ENCODE data around the gene COG4.

COG4 gene

GRCh38 chr16:70563636-70564035 lies 40.3 kb upstream of the COG4 start:
- Histone ChIP-seq H4K91ac (ENCODE audit: low read depth, low read length) (no peak overlapping the region), H3K23ac (ENCODE audit: low read length) (no peak overlapping the region), H3K27me3 (ENCODE audit: insufficient read depth, low read length) (no peaks in the 10 kb centered on the region), H3K9ac (ENCODE audit: low read length) (no peak overlapping the region), H2AK5ac (ENCODE audit: low read length) (no peak overlapping the region), H2BK5ac (ENCODE audit: low read depth, low read length, poor library complexity) (no peak overlapping the region), H3K27ac (ENCODE audit: low read depth, low read length) (no peak overlapping the region), H3K18ac (ENCODE audit: low read length) (no peak overlapping the region), H3K4ac (ENCODE audit: low read depth, low read length) (no peak overlapping the region), H2BK120ac (ENCODE audit: insufficient read depth, low read length, poor library complexity) (no peak overlapping the region), H3K79me2 (ENCODE audit: control insufficient read depth, insufficient read depth, low read length, poor library complexity) (no peaks in the 10 kb centered on the region), H4K12ac (ENCODE audit: low read depth, low read length) (no peak overlapping the region), H3K4me3 (ENCODE audit: low read depth, low read length) (no peak overlapping the region), H3K4me2 (ENCODE audit: low read length) (no peak overlapping the region), H3K4me1 (ENCODE audit: control insufficient read depth in 1 of 2, insufficient read depth in 2 of 2, low read length in 2 of 2) (no peaks in the 10 kb centered on the region), H3K79me1 (ENCODE audit: low read length) (no peaks in the 10 kb centered on the region), H3K36me3 (ENCODE audit: control insufficient read depth in 1 of 2, insufficient read depth in 2 of 2, low read length in 2 of 2) (peaks cover 57 to 77% of the 10 kb centered on the region in 2 experiments), H4K8ac (ENCODE audit: low read depth, low read length) (no peak overlapping the region), H2BK12ac (ENCODE audit: low read length) (no peak overlapping the region), H2AFZ (ENCODE audit: insufficient read depth, low read length, poor library complexity) (no peak overlapping the region), H3K14ac (ENCODE audit: low read length) (no peak overlapping the region), H3K9me3 (ENCODE audit: insufficient read depth, low read depth, low read length) (no peaks in the 10 kb centered on the region)
- WGBS (ENCODE audit: extremely low coverage, insufficient coverage, insufficient read length): no CpG with 5 or more reads among the region's 7 CpGs
- DNase-seq: no peak

- peaks cover 49 to 70% of the 10 kb centered on the region in 2 experiments for H3K36me3 ChIP-seq (ENCODE audit: control insufficient read depth in 1 of 2, insufficient read depth in 2 of 2, low read length in 2 of 2)
- no peaks in the 10 kb centered on the region for H3K79me1 ChIP-seq (ENCODE audit: low read length)
- H3K79me2 ChIP-seq (ENCODE audit: control insufficient read depth, insufficient read depth, low read length, poor library complexity): no peaks in the 10 kb centered on the region
- no peak overlapping the region for H3K18ac ChIP-seq (ENCODE audit: low read length)
- H4K12ac ChIP-seq (ENCODE audit: low read depth, low read length): no peak overlapping the region
- no peak overlapping the region for H3K4ac ChIP-seq (ENCODE audit: low read depth, low read length)
- no peak overlapping the region for H4K8ac ChIP-seq (ENCODE audit: low read depth, low read length)
- no peak overlapping the region for H2BK5ac ChIP-seq (ENCODE audit: low read depth, low read length, poor library complexity)
- H2AFZ ChIP-seq (ENCODE audit: insufficient read depth, low read length, poor library complexity): no peak overlapping the region
- no peak overlapping the region for H3K4me3 ChIP-seq (ENCODE audit: low read depth, low read length)
- no peaks in the 10 kb centered on the region for H3K4me1 ChIP-seq (ENCODE audit: control insufficient read depth in 1 of 2, insufficient read depth in 2 of 2, low read length in 2 of 2)
- H3K9ac ChIP-seq (ENCODE audit: low read length): no peak overlapping the region
- H2BK120ac ChIP-seq (ENCODE audit: insufficient read depth, low read length, poor library complexity): no peak overlapping the region
- H3K4me2 ChIP-seq (ENCODE audit: low read length): no peak overlapping the region
- H4K91ac ChIP-seq (ENCODE audit: low read depth, low read length): no peak overlapping the region
- DNase-seq: no peak
- no peak overlapping the region for H2AK5ac ChIP-seq (ENCODE audit: low read length)
- no peak overlapping the region for H3K23ac ChIP-seq (ENCODE audit: low read length)
- H3K14ac ChIP-seq (ENCODE audit: low read length): no peak overlapping the region
- H2BK12ac ChIP-seq (ENCODE audit: low read length): no peak overlapping the region
- H3K27me3 ChIP-seq (ENCODE audit: insufficient read depth, low read length): no peaks in the 10 kb centered on the region
- no peak overlapping the region for H3K27ac ChIP-seq (ENCODE audit: low read depth, low read length)
- no CpG with 5 or more reads among the region's 9 CpGs for WGBS (ENCODE audit: extremely low coverage, insufficient coverage, insufficient read length)
- no peaks in the 10 kb centered on the region for H3K9me3 ChIP-seq (ENCODE audit: insufficient read depth, low read depth, low read length)
Measured at GRCh38 chr16:70561623-70562022, 38.3 kb upstream of the COG4 start.

DNA sequence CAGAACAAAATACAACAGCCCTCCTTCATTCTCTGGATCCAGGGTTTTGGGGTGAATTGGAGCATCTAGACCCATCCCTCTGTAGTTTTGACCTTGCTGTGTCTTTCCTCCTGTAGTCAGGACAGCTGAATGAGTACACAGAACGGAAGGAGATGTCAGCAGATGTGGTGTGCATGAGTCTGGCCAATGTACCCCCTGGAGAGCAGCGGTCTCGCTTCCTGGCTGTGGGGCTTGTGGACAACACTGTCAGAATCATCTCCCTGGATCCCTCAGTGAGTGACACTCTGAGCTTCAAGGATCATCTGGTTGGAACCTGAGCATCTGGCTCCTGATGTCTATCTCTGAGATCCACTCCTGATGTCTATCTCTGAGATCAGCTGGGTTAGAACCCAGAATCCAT lies 32.7 kb upstream of the COG4 start:
- no peaks in the 10 kb centered on the region for H3K9me3 ChIP-seq (ENCODE audit: insufficient read depth, low read depth, low read length)
- no peak overlapping the region for H3K18ac ChIP-seq (ENCODE audit: low read length)
- no peaks in the 10 kb centered on the region for H3K79me2 ChIP-seq (ENCODE audit: control insufficient read depth, insufficient read depth, low read length, poor library complexity)
- H3K23ac ChIP-seq (ENCODE audit: low read length): no peak overlapping the region
- no peak overlapping the region for H3K9ac ChIP-seq (ENCODE audit: low read length)
- H3K4me1 ChIP-seq (ENCODE audit: control insufficient read depth in 1 of 2, insufficient read depth in 2 of 2, low read length in 2 of 2): no peaks in the 10 kb centered on the region
- DNase-seq: no peak
- H4K91ac ChIP-seq (ENCODE audit: low read depth, low read length): no peak overlapping the region
- H3K79me1 ChIP-seq (ENCODE audit: low read length): no peaks in the 10 kb centered on the region
- H4K12ac ChIP-seq (ENCODE audit: low read depth, low read length): no peak overlapping the region
- H2BK12ac ChIP-seq (ENCODE audit: low read length): no peak overlapping the region
- no peak overlapping the region for H2BK120ac ChIP-seq (ENCODE audit: insufficient read depth, low read length, poor library complexity)
- H3K27me3 ChIP-seq (ENCODE audit: insufficient read depth, low read length): no peaks in the 10 kb centered on the region
- H3K4me2 ChIP-seq (ENCODE audit: low read length): no peak overlapping the region
- H4K8ac ChIP-seq (ENCODE audit: low read depth, low read length): no peak overlapping the region
- H3K14ac ChIP-seq (ENCODE audit: low read length): no peak overlapping the region
- WGBS (ENCODE audit: extremely low coverage, insufficient coverage, insufficient read length): no CpG with 5 or more reads among the region's 3 CpGs
- H2AFZ ChIP-seq (ENCODE audit: insufficient read depth, low read length, poor library complexity): no peak overlapping the region
- H3K36me3 ChIP-seq (ENCODE audit: control insufficient read depth in 1 of 2, insufficient read depth in 2 of 2, low read length in 2 of 2): peaks cover 36 to 67% of the 10 kb centered on the region in 2 experiments
- no peak overlapping the region for H3K27ac ChIP-seq (ENCODE audit: low read depth, low read length)
- no peak overlapping the region for H2BK5ac ChIP-seq (ENCODE audit: low read depth, low read length, poor library complexity)
- no peak overlapping the region for H3K4me3 ChIP-seq (ENCODE audit: low read depth, low read length)
- no peak overlapping the region for H2AK5ac ChIP-seq (ENCODE audit: low read length)
- H3K4ac ChIP-seq (ENCODE audit: low read depth, low read length): no peak overlapping the region

DNA sequence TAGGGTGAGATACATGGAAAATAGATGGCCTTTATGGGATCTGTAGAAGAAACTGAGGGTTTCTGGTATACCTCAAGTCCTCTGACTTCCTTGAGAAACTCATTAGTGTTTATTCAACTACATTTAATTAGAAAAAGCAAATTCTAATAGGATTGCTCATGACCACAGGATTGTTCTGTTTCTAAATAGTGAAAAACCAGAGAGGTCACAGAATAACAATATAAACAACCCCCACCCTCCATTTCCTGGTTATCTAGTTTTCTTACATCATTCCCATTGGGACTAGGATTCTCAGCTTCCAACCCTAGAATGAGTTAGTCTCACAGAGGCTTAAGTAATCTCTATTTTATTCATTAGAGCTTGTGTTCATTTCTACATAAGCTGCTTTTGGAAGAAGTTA lies 30.3 kb upstream of the COG4 start:
- Histone ChIP-seq H2BK120ac (ENCODE audit: insufficient read depth, low read length, poor library complexity) (no peak overlapping the region), H4K91ac (ENCODE audit: low read depth, low read length) (no peak overlapping the region), H3K4ac (ENCODE audit: low read depth, low read length) (no peak overlapping the region), H3K27me3 (ENCODE audit: insufficient read depth, low read length) (no peaks in the 10 kb centered on the region), H3K23ac (ENCODE audit: low read length) (no peak overlapping the region), H4K8ac (ENCODE audit: low read depth, low read length) (no peak overlapping the region), H3K4me2 (ENCODE audit: low read length) (no peak overlapping the region), H2BK12ac (ENCODE audit: low read length) (no peak overlapping the region), H3K79me1 (ENCODE audit: low read length) (no peaks in the 10 kb centered on the region), H3K27ac (ENCODE audit: low read depth, low read length) (no peak overlapping the region), H3K79me2 (ENCODE audit: control insufficient read depth, insufficient read depth, low read length, poor library complexity) (no peaks in the 10 kb centered on the region), H3K4me3 (ENCODE audit: low read depth, low read length) (no peak overlapping the region), H3K18ac (ENCODE audit: low read length) (no peak overlapping the region), H2BK5ac (ENCODE audit: low read depth, low read length, poor library complexity) (no peak overlapping the region), H3K9ac (ENCODE audit: low read length) (no peak overlapping the region), H3K4me1 (ENCODE audit: control insufficient read depth in 1 of 2, insufficient read depth in 2 of 2, low read length in 2 of 2) (no peaks in the 10 kb centered on the region), H4K12ac (ENCODE audit: low read depth, low read length) (no peak overlapping the region), H3K9me3 (ENCODE audit: insufficient read depth, low read depth, low read length) (no peaks in the 10 kb centered on the region), H2AFZ (ENCODE audit: insufficient read depth, low read length, poor library complexity) (no peak overlapping the region), H3K36me3 (ENCODE audit: control insufficient read depth in 1 of 2, insufficient read depth in 2 of 2, low read length in 2 of 2) (peaks cover 29 to 68% of the 10 kb centered on the region in 2 experiments), H3K14ac (ENCODE audit: low read length) (no peak overlapping the region), H2AK5ac (ENCODE audit: low read length) (no peak overlapping the region)
- no peak for DNase-seq
